ENCODE data around the gene TMEM69.

- TF ChIP-seq EP300 (IDR thresholded peaks at IDR 0.05) (no peak), CTCF (IDR thresholded peaks at IDR 0.05) (no peak), POLR2AphosphoS5 (IDR thresholded peaks at IDR 0.05) (no peak)
Observed at GRCh38 chr1:45713711-45714110, 25.7 kb downstream of the TMEM69 start.
